ENCODE data around the gene ARID5A. TPM values are rescaled to one million over a fixed set of nuclear protein-coding genes. Genes with fewer than 3 reads are reported as not detected.

Gene ARID5A
- total RNA-seq, 1 experiment from 2014 or later: 7.3 TPM

GRCh38 chr2:96520231-96520630, 16.3 kb upstream of the ARID5A start:
- POLR2A ChIA-PET (ENCODE audit: low non-redundant PET): no interaction called here
- Histone ChIP-seq H3K27ac (ENCODE audit: low read depth, low read length, poor library complexity, severe bottlenecking) (no peak overlapping the region), H3K4me3 (ENCODE audit: low read depth, low read length, poor library complexity, severe bottlenecking) (no peak overlapping the region), H3K4me1 (ENCODE audit: insufficient read depth, low read length, poor library complexity, severe bottlenecking) (no peaks in the 10 kb centered on the region), H3K9me3 (ENCODE audit: low read depth, low read length, poor library complexity, severe bottlenecking) (peaks cover 5% of the 10 kb centered on the region), H3K27me3 (replicated peaks; ENCODE audit: insufficient read depth, low read depth, low read length, poor library complexity) (no peaks in the 10 kb centered on the region), H3K36me3 (ENCODE audit: insufficient read depth, low read length, poor library complexity, severe bottlenecking) (no peaks in the 10 kb centered on the region)
- BruUV-seq (replicated peaks): no TSS peak
- CTCF ChIA-PET: no interaction called here
- intact Hi-C loops (cut with micrococcal nuclease; ENCODE audit: unreplicated experiment): no loop called here
- DNase-seq (ENCODE audit: low spot score): no peak
- TF ChIP-seq, protein P1, sequence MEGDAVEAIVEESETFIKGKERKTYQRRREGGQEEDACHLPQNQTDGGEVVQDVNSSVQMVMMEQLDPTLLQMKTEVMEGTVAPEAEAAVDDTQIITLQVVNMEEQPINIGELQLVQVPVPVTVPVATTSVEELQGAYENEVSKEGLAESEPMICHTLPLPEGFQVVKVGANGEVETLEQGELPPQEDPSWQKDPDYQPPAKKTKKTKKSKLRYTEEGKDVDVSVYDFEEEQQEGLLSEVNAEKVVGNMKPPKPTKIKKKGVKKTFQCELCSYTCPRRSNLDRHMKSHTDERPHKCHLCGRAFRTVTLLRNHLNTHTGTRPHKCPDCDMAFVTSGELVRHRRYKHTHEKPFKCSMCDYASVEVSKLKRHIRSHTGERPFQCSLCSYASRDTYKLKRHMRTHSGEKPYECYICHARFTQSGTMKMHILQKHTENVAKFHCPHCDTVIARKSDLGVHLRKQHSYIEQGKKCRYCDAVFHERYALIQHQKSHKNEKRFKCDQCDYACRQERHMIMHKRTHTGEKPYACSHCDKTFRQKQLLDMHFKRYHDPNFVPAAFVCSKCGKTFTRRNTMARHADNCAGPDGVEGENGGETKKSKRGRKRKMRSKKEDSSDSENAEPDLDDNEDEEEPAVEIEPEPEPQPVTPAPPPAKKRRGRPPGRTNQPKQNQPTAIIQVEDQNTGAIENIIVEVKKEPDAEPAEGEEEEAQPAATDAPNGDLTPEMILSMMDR (conservative IDR thresholded peaks at IDR 0.05; ENCODE audit: low read depth, low read length): no peak

GRCh38 chr2:96520697-96521096, 15.9 kb upstream of the ARID5A start:
- no peak for TF ChIP-seq EZH2 (IDR thresholded peaks at IDR 0.05; ENCODE audit: borderline replicate concordance, low read depth, low read length, poor library complexity, severe bottlenecking)
- TF ChIP-seq, protein P1 (conservative IDR thresholded peaks at IDR 0.05; ENCODE audit: low read depth, low read length): no peak; the same call in 1 of the 2 replicates
- H3K4me3 ChIP-seq (ENCODE audit: low read depth, low read length, poor library complexity, severe bottlenecking): no peak overlapping the region
- DNase-seq (ENCODE audit: low spot score): no peak
- peaks cover 5% of the 10 kb centered on the region for H3K9me3 ChIP-seq (ENCODE audit: low read depth, low read length, poor library complexity, severe bottlenecking)
- ChIA-PET CTCF (no interaction called here), POLR2A (ENCODE audit: low non-redundant PET) (no interaction called here)
- intact Hi-C loops (cut with micrococcal nuclease; ENCODE audit: unreplicated experiment): no loop called here
- no peaks in the 10 kb centered on the region for H3K27me3 ChIP-seq (replicated peaks; ENCODE audit: insufficient read depth, low read depth, low read length, poor library complexity)
- BruUV-seq (replicated peaks): no TSS peak
- H3K4me1 ChIP-seq (ENCODE audit: insufficient read depth, low read length, poor library complexity, severe bottlenecking): no peaks in the 10 kb centered on the region
- H3K36me3 ChIP-seq (ENCODE audit: insufficient read depth, low read length, poor library complexity, severe bottlenecking): no peaks in the 10 kb centered on the region
- no peak overlapping the region for H3K27ac ChIP-seq (ENCODE audit: low read depth, low read length, poor library complexity, severe bottlenecking)

GRCh38 chr2:96521219-96521618, 15.3 kb upstream of the ARID5A start:
- Histone ChIP-seq H3K27me3 (replicated peaks; ENCODE audit: insufficient read depth, low read depth, low read length, poor library complexity) (no peaks in the 10 kb centered on the region), H3K27ac (ENCODE audit: low read depth, low read length, poor library complexity, severe bottlenecking) (no peak overlapping the region), H3K36me3 (ENCODE audit: insufficient read depth, low read length, poor library complexity, severe bottlenecking) (no peaks in the 10 kb centered on the region), H3K4me3 (ENCODE audit: low read depth, low read length, poor library complexity, severe bottlenecking) (no peak overlapping the region), H3K9me3 (ENCODE audit: low read depth, low read length, poor library complexity, severe bottlenecking) (peaks cover 5% of the 10 kb centered on the region), H3K4me1 (ENCODE audit: insufficient read depth, low read length, poor library complexity, severe bottlenecking) (no peaks in the 10 kb centered on the region)
- intact Hi-C loops (cut with micrococcal nuclease; ENCODE audit: unreplicated experiment): no loop called here
- no peak for TF ChIP-seq EZH2 (IDR thresholded peaks at IDR 0.05; ENCODE audit: borderline replicate concordance, low read depth, low read length, poor library complexity, severe bottlenecking)
- TF ChIP-seq, protein P1 (conservative IDR thresholded peaks at IDR 0.05; ENCODE audit: low read depth, low read length): no peak
- no peak for DNase-seq (ENCODE audit: low spot score)
- BruUV-seq (replicated peaks): no TSS peak
- ChIA-PET CTCF (interaction anchor here (0.6 kb wide), 1 partner anchor 110 kb away, joined by 10 read pairs; no protein-coding TSS in a partner anchor), POLR2A (ENCODE audit: low non-redundant PET) (no interaction called here)
